CD4-positive, alpha-beta T cell treated with Interleukin-10 for 1 hour (primary cell): ENCODE measurements around the gene HCAR2.
"Not testable (repeated sequence)": the region's sequence is repeated elsewhere in the genome, so short reads cannot be mapped to it uniquely, and the experiment has no call there.

ENCODE experiments used
- DNase-seq: peaks from one replicate; pipeline ENCODE4 v3.0.0-alpha.2; 2020

Gene HCAR2

DNA sequence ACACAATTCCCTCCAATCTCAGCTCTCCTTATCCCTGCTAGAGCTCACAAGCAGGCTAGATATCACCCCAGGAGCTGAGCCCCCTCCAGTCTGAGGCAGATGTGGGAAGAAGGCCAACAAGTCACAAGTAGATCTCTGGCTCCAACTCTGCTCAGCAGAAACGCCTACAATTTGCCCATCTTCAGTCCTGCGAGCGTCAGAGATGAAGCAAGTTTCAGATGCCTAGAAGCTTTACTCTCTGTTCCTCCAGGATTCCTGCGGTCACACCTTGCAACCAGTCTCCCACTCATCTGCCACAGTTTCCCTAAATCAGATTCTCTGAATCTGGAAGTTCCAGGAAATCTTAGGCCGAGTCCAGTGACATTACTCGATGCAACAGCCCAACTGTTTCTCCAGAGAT, 12.1 kb upstream of the HCAR2 start:
- DNase-seq: not testable (repeated sequence)

DNA sequence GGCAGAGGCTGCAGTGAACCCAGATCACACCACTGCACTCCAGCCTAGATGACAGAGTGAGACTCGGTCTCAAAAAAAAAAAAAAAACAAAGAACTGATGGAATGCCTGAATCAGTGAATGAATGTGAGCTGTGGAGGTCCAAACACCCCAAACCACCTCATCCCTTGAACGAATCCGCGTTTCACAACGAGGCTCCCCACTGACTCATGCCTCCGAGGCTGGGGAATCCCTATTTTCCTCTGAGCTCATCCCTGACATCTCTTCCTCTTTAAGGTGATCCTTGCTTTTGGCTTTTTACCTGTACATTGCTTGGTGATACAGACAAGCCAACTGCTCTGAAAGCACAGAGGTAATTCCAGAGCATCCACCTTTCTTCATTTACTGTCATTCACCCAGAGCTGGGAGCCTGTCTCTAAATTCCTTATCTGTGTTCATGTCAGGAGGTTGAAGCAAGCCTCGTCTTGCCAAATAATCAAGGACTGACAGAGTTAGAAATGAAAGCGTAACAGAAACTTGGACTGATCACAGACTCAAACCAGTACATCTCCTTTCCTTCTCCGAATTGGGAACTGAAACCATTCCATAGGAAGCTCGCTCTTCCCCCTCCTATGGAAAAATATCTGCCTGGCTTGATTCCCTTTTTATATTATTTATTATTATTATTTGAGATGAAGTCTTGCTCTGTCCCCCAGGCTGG, 10.5 kb upstream of the HCAR2 start:
- DNase-seq: not testable (repeated sequence)

DNA sequence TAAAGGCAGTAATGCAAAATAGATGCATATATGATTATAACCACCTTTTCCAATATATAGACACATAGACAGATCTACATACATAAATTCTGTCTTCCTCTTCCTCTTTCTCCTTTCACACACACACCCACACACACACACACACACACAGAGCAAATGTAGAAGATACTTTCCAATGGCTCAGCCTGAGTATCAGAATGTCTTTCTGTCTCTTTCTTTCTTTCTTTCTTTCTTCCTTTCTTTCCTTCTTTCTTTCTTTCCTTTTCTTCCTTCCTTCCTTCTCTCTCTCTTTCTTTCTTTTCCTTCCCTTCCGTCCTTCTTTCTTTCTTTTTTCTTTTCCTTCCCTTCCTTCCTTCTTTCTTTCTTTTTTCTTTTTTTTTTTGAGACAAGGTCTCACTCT, 8.1 kb upstream of the HCAR2 start:
- DNase-seq: not testable (repeated sequence)

DNA sequence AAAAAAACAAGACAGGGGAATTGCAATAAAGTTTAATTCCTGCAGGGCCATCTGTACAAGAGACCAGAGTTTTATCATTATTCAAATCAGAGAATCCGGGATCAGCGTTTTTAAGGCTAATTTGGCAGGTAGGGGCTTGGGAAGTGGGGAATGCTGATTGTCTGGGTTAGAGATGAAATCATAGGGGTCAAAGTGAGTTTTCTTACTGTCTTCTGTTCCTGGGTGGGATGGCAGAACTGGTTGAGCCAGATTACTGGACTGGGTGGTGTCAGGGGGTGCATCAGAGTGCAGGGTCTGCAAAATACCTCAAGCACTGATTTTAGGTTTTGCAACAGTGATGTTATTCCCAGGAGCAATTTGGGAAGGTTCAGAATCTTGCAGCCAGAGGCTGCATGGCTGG, 7.2 kb upstream of the HCAR2 start:
- DNase-seq: not testable (repeated sequence)

DNA sequence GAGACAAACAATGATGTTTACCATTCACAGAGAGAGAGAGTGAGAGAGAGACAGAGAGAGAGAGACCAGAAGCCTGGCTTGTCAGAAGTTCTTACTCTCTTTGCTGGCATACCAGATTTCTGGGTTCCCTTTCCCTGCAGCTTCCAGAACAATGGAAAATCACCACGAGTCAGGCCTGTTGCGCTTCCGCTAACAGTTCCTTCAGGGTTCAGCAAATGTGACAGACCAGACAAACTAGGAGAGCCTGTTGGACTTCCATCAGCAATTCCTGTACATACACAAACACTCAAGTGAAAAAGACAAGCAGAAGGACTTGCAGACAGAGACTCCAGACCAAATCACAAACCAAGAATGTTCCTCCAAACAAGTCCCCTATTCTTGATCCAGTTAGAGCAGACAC, 6.1 kb upstream of the HCAR2 start:
- DNase-seq: not testable (repeated sequence)

DNA sequence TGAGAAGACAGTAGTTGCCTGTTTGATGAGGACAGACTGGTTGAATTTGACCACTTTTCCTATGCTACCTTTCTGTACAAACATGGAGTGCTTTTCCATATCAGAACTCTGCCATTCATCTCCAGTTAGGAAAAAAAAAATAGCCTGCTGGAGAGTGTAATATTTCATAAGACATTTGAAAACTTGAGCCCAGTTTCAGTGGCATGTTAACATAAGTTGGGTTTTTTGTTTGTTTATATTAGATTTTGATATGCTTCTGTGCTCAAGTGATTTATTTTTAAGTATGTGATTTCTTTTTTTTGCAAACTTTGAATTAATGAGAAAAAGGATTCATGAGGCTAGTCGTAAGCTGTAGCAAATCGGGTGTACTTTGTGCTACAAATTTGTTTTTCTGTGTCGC, 684 bp upstream of the HCAR2 start:
- not testable (repeated sequence) for DNase-seq

DNA sequence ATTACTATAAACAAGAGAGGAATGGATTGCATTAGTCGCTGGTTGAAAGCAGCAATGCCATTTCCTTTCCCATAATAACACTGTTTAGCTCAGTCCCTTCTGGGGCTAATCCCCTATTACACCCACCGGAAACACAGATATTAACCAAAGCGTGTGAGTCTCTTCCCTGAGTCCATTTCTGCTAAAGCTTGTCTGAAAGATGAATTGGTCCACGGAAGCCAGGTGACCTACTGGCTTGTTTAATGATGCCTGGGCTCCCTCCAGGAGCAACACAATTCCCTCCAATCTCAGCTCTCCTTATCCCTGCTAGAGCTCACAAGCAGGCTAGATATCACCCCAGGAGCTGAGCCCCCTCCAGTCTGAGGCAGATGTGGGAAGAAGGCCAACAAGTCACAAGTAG, 1.7 kb downstream of the HCAR2 start:
- DNase-seq: not testable (repeated sequence)

DNA sequence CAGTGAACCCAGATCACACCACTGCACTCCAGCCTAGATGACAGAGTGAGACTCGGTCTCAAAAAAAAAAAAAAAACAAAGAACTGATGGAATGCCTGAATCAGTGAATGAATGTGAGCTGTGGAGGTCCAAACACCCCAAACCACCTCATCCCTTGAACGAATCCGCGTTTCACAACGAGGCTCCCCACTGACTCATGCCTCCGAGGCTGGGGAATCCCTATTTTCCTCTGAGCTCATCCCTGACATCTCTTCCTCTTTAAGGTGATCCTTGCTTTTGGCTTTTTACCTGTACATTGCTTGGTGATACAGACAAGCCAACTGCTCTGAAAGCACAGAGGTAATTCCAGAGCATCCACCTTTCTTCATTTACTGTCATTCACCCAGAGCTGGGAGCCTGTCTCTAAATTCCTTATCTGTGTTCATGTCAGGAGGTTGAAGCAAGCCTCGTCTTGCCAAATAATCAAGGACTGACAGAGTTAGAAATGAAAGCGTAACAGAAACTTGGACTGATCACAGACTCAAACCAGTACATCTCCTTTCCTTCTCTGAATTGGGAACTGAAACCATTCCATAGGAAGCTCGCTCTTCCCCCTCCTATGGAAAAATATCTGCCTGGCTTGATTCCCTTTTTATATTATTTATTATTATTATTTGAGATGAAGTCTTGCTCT, 3.0 kb downstream of the HCAR2 start:
- DNase-seq: not testable (repeated sequence)

DNA sequence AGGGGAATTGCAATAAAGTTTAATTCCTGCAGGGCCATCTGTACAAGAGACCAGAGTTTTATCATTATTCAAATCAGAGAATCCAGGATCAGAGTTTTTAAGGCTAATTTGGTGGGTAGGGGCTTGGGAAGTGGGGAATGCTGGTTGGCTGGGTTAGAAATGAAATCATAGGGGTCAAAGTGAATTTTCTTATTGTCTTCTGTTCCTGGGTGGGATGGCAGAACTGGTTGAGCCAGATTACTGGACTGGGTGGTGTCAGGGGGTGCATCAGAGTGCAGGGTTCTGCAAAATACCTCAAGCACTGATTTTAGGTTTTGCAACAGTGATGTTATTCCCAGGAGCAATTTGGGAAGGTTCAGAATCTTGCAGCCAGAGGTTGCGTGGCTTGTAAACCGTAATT, 6.2 kb downstream of the HCAR2 start:
- DNase-seq: not testable (repeated sequence)

DNA sequence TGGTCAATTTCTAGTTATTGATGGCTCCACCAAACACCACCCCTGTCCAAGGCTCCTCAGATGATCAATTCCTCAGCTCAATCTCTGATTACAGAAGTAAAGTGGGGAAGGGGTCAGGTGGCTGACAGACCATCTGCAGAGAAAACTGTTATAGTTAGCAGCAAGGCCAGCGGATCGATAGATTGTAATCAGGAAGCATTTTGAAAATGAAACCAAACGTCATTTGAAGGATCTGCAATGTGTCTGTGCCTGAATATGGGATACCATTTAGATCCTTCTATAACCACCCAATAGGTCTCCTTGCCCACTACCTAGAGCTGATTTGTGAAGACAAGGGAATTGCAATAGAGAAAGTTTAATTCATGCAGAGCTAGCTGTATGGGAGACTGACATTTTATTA, 11.6 kb downstream of the HCAR2 start:
- DNase-seq: no peak

DNA sequence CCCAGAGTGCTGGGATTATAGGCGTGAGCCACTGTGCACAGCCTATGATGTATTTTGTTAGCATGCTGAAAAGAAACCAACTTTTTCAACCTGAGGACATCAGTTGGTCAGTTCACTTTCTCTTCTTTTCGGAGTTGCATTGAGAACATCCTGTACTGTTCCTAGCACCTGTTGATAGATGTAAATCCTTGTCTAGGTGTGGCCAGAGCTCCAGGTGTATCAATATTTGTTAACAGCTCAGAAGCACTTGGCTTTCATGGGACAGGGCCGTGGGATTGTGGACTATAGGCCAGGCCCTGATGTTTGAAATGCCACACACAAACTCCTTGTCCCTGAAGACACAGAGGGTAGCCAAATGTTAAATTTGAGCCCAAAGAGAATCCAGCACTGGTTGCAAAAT, 14.9 kb downstream of the HCAR2 start:
- no peak for DNase-seq

DNA sequence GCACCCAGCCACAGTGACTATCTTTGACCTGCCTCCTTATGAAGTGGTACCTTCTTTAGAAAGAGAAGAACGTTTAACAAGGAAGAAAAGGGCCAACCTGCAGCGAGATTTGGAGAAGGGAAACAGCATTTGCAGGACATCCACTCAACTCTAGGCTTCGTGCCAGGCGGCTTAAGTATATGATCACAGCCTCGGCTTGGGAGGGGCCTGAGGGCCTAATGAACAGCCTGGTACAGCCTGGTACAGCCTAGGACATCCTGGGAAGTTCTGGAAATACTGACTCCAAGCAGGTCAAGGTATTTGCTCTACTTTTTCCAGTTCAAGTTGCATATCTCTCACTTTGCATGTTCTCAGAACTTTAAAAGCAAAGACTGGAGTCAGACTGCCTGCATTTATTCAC, 16.1 kb downstream of the HCAR2 start:
- no peak for DNase-seq

DNA sequence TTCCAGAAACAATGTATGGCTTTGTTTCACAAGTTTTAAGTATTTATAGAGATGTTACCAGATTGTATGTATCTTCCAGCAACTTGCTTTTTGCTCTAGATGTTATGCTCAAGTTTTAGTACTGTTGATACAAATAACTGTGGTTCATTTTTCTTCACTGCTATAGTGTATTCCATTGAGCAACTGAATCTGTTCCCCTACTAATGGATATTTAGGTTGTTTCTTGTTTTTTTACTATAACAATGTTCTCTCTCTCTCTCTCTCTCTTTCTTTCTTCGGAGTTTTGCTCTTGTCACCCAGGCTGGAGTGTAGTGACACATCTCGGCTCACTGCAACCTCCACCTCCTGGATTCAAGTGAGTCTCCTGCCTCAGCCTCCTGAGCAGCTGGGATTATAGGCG, 16.6 kb downstream of the HCAR2 start:
- DNase-seq: no peak

DNA sequence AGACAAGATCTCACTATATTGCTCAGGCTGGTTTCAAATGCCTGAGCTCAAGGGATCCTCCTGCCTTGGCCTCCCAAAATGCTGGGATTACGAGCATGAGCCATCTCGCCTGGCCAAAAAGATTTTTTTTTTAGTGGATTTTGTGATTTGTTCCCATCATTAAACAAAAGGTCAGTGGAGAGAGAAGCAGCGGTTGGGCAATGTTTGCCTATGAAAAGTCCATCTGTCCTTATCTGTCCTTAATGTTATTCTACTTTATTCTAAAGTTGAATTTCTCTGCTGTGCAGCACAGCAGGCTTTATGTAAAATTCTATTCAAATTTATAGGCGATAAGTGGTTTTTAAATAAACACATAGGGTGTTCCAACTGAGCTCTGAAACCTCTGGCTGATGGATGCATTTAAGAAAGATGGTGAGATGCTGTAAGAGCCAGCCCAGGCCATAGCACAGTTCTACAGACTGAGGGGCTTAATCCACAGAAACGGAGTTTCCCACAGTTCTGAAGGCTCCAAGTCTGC, 18.8 kb downstream of the HCAR2 start:
- no peak for DNase-seq

DNA sequence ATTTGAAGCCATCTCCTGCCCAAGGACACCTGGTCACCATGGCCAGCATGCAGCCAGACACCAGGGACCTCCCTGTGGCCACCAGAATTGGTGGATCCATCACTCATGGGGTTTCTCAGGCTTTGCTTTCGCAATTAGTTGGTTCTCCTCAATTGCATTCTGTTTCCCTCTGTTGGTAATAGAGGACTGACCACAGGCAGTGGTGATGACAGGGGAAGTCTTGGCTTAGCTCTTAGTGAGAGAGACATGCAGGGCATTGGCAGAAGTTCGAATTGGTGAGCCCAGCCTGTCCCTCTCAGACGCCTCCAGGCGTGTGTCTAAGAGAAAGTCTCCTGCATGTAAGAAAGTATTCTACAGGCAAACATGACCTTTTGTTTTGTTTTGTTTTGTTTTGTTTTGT, 21.3 kb downstream of the HCAR2 start:
- DNase-seq: no peak

DNA sequence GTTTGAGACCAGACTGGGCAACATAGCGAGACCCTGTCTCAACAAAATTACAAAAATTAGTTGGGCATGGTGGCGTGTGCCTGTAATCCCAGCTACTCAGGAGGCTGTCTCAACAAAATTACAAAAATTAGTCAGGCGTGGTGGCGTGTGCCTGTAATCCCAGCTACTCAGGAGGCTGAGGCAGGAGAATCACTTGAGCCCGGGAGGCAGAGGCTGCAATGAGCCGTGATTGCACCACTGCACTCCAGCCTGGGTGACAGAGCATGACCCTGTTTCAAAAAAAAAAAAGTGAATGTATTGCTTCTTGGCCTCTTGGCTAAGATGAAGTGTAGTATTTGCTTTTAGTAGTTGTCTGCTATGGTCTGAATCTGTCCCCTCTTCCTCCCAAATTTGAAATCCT, 22.2 kb downstream of the HCAR2 start:
- not testable (repeated sequence) for DNase-seq

DNA sequence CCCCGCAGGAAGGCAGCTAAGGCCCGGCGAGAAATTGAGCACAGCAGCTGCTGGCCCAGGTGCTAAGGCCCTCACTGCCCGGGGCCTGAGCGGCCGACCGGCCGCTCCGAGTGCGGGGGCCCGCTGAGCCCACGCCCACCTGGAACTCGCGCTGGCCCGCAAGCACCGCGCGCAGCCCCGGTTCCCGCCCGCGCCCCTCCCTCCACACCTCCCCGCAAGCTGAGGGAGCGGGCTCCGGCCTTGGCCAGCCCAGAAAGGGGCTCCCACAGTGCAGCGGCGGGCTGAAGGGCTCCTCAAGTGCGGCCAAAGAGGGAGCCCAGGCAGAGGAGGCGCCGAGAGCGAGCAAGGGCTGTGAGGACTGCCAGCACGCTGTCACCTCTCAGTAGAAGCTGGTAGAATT, 26.4 kb downstream of the HCAR2 start:
- DNase-seq: not testable (repeated sequence)

DNA sequence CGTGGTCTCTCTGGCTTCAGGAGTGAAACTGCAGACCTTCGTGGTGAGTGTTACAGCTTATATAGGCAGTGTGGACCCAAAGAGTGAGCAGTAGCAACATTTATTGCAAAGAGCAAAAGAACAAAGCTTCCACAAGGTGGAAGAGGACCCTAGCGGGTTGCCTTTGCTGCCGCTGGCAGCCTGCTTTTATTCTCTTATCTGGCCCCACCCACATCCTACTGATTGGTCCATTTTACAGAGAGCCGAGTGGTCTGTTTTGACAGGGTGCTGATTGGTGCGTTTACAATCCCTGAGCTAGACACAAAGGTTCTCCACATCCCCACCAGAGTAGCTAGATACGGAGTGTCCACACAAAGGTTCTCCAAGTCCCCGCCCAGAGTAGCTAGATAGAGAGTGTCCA, 27.1 kb downstream of the HCAR2 start:
- not testable (repeated sequence) for DNase-seq

DNA sequence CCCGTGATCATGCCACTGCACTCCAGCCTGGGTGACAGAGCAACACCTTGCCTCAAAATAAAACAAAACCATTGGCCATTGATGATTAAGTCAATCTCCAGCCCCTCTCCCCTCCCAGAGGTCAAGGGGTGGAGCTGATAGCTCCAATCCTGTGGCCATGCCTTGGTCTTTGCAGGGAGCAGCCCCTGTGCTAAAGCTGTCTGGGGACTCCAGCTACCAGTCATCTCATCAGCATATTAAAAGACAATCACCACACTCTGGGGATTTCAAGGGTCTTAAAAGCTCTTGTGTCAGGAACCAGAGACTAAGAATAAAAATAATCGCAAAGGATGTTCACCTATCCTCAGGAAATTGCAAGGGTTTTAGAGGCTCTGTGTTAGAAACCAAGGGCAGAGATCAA, 30.6 kb downstream of the HCAR2 start:
- DNase-seq: no peak

DNA sequence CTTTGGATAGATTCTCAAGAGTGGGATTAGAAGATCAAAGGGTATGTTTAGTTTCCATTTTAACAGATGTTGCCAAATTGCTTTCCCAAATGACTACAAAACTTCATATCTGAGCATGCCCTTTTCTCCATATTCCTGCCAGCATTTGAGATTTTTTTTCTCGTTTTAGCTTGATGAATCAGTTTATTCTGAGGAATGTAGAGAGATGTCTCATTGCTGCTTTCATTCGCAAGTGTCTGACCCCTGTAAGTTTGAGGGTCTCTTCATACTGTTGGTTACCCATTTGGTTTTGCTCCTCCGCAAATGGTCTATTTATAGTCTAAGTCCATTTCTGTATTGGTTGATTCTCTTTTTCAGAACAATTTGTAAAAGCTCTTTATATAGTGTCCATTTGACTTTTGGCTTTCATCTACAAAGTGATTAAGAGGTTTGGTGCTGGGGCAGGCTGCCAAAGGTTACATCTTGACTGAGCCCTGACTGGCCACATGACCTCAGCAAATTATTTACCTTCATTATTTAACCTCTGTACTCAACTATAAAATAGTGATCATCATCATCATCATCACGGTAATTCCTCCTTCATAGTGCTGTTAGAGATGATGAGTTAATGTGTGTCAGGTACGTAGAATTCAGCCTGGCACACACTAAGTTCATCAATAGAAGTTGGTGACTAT, 33.6 kb downstream of the HCAR2 start:
- DNase-seq: no peak

DNA sequence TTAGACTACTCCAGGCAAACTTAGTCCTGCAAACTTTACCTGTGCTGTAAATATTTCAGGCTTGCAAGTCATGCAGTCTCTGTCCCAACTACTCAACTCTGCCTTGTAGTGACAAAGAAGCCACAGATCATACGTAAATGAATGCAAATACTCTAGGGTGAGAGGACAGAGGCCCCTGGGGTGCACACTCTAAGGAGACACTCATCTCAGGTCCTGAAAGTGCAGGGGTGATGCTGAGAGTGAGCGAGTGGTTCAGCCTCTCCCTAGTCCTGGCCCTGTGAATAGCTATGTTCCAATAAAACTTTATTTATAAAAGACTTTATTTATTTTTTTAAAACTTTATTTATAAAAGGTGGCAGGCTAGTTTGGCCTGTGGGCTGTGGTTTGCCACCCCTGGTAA, 34.9 kb downstream of the HCAR2 start:
- no peak for DNase-seq

DNA sequence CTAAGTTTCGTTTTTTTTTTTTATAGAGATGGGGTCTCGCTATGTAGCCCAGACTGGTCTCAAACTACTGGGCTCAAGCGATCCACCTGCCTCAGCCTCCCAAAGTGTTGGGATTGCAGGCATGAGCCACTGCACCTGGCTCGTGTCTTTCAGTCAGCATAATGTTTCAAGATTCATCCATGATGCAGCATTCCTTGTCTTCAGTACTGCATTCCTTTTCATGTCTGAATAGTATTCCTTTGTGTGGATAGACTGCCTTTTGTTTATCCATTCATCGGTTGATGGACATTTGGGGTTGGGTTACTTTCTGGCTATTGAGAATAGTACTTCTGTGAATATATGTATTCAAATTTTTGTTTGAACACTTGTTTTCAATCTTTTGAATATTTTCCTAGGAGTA, 37.4 kb downstream of the HCAR2 start:
- no peak for DNase-seq

DNA sequence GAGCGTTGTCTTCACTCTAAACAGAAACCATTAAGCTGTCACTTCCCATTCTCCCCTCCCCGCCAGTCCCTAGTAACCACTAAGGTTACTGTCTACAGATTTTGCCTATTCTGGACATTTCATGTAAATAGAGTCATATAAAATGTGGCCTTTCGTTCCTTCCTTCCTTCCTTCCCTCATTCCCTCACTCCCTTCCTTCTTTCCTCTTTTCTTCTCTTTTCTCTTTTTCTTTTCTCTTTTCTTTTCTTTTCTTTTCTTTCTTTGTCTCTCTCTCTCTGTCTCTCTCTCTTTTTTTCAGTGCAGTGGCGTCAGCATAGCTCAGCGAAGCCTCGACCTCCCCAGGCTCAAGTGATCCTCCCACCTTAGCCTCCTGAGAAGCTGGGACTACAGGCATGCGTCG, 37.8 kb downstream of the HCAR2 start:
- no peak for DNase-seq

DNA sequence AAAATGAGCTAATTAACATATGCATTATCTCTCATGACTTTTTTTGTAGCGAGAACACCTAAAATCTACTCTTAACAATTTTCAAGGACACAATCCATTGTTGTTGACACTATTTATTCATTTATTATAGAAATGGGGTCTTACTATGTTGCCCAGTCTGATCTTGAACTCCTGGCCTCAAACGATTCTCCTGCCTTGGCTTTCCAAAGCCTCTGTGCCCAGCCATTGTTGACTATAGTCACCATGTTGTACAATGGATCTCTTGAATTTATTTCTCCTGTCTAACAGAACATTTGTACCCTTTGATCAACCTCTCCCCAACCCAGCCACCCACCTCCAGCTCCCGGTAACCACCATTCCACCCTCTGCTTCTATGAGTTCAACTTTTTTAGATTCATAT, 41.2 kb downstream of the HCAR2 start:
- no peak for DNase-seq
